ENCODE results near the gene MAG.

MAG gene

DNA sequence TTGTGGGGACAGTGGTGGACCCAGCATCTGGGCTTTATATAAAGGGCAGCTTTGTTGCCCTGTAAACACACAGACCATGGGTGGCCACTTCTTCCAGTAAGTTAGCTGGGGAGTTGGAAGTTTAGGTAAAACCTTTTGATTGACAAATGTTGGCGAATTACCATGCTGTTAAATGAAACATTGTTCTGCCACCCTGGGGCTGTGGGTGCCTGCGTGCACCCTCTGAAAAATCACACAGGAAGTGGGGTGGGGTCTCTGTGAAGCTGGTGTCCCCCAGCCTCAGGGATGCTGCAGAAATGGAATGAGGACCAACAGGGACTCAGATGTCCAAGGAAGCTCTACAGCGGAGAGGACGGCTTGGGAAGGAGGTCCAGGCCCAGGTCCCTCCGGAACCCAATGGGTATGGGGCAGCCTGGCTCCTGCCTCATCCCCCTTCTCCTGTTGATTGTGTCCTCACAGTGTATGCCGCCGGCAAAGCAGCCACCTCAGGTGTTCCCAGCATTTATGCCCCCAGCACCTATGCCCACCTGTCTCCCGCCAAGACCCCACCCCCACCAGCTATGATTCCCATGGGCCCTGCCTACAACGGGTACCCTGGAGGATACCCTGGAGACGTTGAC lies 26.0 kb upstream of the MAG start:
- in situ Hi-C loops (cut with HindIII; ENCODE audit: low sequenced_read_pairs), result no loop called here
- no peak overlapping the region for H3K4me3 ChIP-seq (ENCODE audit: low read depth, low read length)
- DNase-seq (ENCODE audit: low read depth, low spot score), result no peak
- TF ChIP-seq, protein P1, sequence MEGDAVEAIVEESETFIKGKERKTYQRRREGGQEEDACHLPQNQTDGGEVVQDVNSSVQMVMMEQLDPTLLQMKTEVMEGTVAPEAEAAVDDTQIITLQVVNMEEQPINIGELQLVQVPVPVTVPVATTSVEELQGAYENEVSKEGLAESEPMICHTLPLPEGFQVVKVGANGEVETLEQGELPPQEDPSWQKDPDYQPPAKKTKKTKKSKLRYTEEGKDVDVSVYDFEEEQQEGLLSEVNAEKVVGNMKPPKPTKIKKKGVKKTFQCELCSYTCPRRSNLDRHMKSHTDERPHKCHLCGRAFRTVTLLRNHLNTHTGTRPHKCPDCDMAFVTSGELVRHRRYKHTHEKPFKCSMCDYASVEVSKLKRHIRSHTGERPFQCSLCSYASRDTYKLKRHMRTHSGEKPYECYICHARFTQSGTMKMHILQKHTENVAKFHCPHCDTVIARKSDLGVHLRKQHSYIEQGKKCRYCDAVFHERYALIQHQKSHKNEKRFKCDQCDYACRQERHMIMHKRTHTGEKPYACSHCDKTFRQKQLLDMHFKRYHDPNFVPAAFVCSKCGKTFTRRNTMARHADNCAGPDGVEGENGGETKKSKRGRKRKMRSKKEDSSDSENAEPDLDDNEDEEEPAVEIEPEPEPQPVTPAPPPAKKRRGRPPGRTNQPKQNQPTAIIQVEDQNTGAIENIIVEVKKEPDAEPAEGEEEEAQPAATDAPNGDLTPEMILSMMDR (IDR thresholded peaks at IDR 0.05; ENCODE audit: low read depth, low read length), result no peak

DNA sequence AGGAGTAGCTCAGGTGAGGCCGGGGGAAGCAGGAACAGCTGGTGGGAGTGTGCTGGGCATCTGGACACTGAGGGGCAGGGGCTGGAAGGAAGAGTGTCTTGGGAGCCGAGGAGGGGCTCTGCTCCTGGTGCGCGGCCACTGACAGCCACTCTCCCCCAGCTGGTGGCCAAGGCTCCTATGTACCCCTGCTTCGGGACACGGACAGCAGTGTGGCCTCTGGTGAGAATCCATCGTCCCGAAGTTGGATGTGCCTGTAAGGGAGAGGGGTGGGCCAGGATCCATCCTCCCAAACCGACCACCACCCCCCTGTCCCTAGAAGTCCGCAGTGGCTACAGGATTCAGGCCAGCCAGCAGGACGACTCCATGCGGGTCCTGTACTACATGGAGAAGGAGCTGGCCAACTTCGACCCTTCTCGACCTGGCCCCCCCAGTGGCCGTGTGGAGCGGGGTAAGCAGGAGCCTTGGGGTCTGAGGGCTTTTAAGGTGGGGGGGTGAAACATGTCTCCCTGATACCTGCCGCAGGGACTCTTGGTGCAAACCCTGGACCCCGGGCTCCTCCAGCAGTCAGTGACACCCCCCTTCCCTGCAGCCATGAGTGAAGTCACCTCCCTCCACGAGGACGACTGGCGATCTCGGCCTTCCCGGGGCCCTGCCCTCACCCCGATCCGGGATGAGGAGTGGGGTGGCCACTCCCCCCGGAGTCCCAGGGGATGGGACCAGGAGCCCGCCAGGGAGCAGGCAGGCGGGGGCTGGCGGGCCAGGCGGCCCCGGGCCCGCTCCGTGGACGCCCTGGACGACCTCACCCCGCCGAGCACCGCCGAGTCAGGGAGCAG lies 25.2 kb upstream of the MAG start:
- peak overlapping the region; percentile 87 for H3K4me3 ChIP-seq (ENCODE audit: low read depth, low read length)
- DNase-seq (ENCODE audit: low read depth, low spot score), result no peak
- TF ChIP-seq, protein P1 (IDR thresholded peaks at IDR 0.05; ENCODE audit: low read depth, low read length), result no peak
- in situ Hi-C loops (cut with HindIII; ENCODE audit: low sequenced_read_pairs), result no loop called here

DNA sequence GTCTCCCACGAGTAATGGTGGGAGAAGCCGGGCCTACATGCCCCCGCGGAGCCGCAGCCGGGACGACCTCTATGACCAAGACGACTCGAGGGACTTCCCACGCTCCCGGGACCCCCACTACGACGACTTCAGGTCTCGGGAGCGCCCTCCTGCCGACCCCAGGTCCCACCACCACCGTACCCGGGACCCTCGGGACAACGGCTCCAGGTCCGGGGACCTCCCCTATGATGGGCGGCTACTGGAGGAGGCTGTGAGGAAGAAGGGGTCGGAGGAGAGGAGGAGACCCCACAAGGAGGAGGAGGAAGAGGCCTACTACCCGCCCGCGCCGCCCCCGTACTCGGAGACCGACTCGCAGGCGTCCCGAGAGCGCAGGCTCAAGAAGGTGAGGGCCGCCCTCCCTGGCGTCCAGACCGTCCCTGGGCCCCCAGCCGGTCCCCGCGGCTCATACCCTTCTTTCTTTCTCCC lies 24.6 kb upstream of the MAG start:
- H3K4me3 ChIP-seq (ENCODE audit: low read depth, low read length), result peak overlapping the region; percentile 87
- in situ Hi-C loops (cut with HindIII; ENCODE audit: low sequenced_read_pairs), result no loop called here
- TF ChIP-seq, protein P1 (IDR thresholded peaks at IDR 0.05; ENCODE audit: low read depth, low read length), result no peak
- DNase-seq (ENCODE audit: low read depth, low spot score), result no peak

DNA sequence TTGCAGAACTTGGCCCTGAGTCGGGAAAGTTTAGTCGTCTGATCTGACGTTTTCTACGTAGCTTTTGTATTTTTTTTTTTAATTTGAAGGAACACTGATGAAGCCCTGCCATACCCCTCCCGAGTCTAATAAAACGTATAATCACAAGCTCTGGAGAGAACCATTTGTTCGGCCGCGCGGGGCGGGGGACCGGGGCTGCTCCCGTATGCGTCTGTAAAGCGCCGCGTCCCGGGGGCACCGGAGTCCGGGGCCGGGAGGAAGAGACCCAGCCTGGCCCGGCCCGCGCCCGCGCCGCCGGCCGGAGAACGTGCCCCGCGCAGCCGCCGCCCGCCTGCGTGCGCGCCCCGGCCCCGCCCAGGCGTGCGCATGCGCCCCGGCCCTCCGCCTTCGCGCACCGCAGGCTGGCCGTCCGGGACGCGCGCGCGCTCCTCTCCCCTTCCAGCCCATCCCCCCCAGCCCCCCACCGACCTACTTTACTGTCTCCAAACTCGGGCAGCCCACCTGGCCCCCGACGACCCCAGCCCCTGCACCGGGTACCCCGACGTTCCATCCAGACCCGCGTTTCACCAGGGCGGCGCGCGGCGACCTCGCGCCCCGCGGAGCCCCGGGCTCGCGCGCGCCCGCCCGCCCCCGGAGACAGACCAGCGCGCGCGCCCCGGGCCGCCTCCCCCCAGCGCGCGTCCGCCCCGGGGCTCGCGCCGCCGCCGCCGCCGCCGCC lies 24.0 kb upstream of the MAG start:
- DNase-seq (ENCODE audit: low read depth, low spot score), result peak; percentile 60
- peak overlapping the region; percentile 87 for H3K4me3 ChIP-seq (ENCODE audit: low read depth, low read length)
- in situ Hi-C loops (cut with HindIII; ENCODE audit: low sequenced_read_pairs), result no loop called here
- TF ChIP-seq, protein P1 (IDR thresholded peaks at IDR 0.05; ENCODE audit: low read depth, low read length), result no peak

DNA sequence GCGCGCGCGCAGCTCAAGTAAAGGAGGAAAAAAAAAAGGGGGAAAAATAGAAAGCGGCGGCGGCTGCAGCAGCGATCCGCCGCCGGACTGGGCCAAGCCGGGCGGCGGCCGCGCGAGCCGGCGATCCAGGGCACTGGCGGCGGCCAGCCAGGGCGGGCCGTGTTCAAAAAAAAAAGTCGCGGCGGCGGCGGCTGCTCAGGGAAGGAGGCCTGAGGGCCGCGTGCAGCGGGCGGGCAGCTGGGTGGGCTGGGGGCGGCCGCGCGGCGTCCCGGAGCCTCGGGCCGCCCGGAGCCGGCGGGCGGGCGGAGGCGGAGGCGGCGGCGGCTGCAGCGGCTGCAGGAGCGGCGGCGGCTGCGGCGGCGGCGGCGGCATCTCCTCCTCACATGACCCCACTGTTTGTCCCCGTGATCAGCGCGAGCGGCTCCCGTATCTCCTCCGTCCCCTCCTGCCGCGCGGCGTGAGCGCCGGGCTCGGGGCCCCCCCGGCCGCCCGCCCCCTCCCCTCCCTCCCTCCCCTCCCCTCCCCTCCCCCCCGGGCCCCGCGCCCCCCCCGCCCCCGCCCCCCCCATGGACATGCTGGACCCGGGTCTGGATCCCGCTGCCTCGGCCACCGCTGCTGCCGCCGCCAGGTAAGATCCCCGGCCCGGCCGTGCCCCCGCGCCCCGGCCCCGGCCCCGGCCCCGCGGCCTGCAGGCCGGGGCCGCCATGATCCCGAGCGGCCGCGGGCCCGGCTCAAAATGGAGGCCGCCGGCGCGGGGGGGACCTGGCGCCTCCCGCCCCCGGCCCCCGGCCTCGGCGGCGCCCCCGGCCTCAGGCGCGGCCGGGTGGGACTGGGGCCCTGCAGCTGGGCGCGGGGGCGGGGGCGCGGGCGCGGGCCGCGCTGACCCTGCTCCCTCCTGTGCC lies 23.2 kb upstream of the MAG start, which contains the start of gene USF2:
USF2 (plus strand) TSS at position 427 of the 902 bp plus-strand sequence; CDS start at position 567, 140 bp downstream.
- H3K4me3 ChIP-seq (ENCODE audit: low read depth, low read length), result peak within 1 kb of the TSS; percentile 87
- DNase-seq (ENCODE audit: low read depth, low spot score), result peak; percentile 65
- TF ChIP-seq, protein P1 (IDR thresholded peaks at IDR 0.05; ENCODE audit: low read depth, low read length), result no peak
- in situ Hi-C loops (cut with HindIII; ENCODE audit: low sequenced_read_pairs), result no loop called here
